Inferior parietal cortex (tissue), 1 donor: ENCODE data around the gene DNAJC5G.
"Not testable (repeated sequence)": the region's sequence is repeated elsewhere in the genome, so short reads cannot be mapped to it uniquely, and the experiment has no call there.

Source experiments
- DNase-seq: peaks from one replicate; pipeline ENCODE4 v3.0.0-alpha.2; 2016; ENCODE audit errors: extremely low spot score

The DNAJC5G gene

GRCh38 chr2:27281442-27281841 is 6.2 kb downstream of the DNAJC5G start:
- DNase-seq = no peak

- DNase-seq = no peak
Measured at GRCh38 chr2:27281855-27282559, 6.8 kb downstream of the DNAJC5G start, which contains the start of gene TRIM54. Gene TRIM54 (plus strand): TSS chr2:27282429. CDS start chr2:27282732, 303 bp downstream.

GRCh38 chr2:27282892-27283291 is 7.7 kb downstream of the DNAJC5G start:
- DNase-seq = no peak

- DNase-seq = no peak
Measured at GRCh38 chr2:27284996-27285395, 9.8 kb downstream of the DNAJC5G start.

GRCh38 chr2:27285481-27285880 is 10.2 kb downstream of the DNAJC5G start:
- no peak for DNase-seq

- DNase-seq = no peak
Measured at GRCh38 chr2:27288610-27289009, 13.4 kb downstream of the DNAJC5G start.

- DNase-seq = no peak
Measured at GRCh38 chr2:27290549-27290948, 15.3 kb downstream of the DNAJC5G start.

GRCh38 chr2:27291865-27292264 is 16.6 kb downstream of the DNAJC5G start:
- DNase-seq = no peak

GRCh38 chr2:27294928-27295327 is 19.7 kb downstream of the DNAJC5G start:
- DNase-seq = no peak

GRCh38 chr2:27296481-27296880 is 21.2 kb downstream of the DNAJC5G start:
- no peak for DNase-seq

- no peak for DNase-seq
Measured at GRCh38 chr2:27297195-27297594, 22.0 kb downstream of the DNAJC5G start.

- no peak for DNase-seq
Measured at GRCh38 chr2:27298391-27299080, 23.3 kb downstream of the DNAJC5G start.

- not testable (repeated sequence) for DNase-seq
Measured at GRCh38 chr2:27300606-27301005, 25.4 kb downstream of the DNAJC5G start.

- DNase-seq = peak; percentile 71
Measured at GRCh38 chr2:27303093-27304025, 28.1 kb downstream of the DNAJC5G start.

GRCh38 chr2:27304488-27305240 is 29.4 kb downstream of the DNAJC5G start:
- no peak for DNase-seq

- DNase-seq = no peak
Measured at GRCh38 chr2:27305516-27305915, 30.3 kb downstream of the DNAJC5G start.

- no peak for DNase-seq
Measured at GRCh38 chr2:27306136-27306535, 30.9 kb downstream of the DNAJC5G start.

GRCh38 chr2:27306573-27307286 is 31.5 kb downstream of the DNAJC5G start:
- no peak for DNase-seq

- no peak for DNase-seq
Measured at GRCh38 chr2:27307287-27307544, 32.0 kb downstream of the DNAJC5G start.

GRCh38 chr2:27307545-27308358 is 32.5 kb downstream of the DNAJC5G start:
- no peak for DNase-seq
